Activated CD8-positive, alpha-beta memory T cell treated with anti-CD3 and anti-CD28 coated beads, Interleukin-2, amount 10 ng/mL, durations not matched to agents 7 days and 5 days (primary cell): ENCODE results near the gene FBN1. TPM values are rescaled to one million over a fixed set of nuclear protein-coding genes. Genes with fewer than 3 reads are reported as not detected.

ENCODE experiments used
- total RNA-seq, 2 experiments: library from RNA; stranded (reverse); gene quantifications; one replicate each; pipeline ENCODE4 v1.2.3, GENCODE V29; 2021

Gene FBN1
- total RNA-seq, 2 experiments from 2014 or later, result 1.1 to 1.3 TPM

Other genes with a start within 250 kb of the FBN1 start
- gene CEP152, start 165.4 kb upstream of the FBN1 start, total RNA-seq, result 10 to 100 TPM; 38.4 to 58.9 TPM
- 100 to 1,000 TPM; 100 to 133 TPM for gene EID1, start 232.4 kb upstream of the FBN1 start, total RNA-seq